Gastrocnemius medialis (tissue), 4 donors: ENCODE results near the gene VPS4A. TPM values are rescaled to one million over a fixed set of nuclear protein-coding genes. Genes with fewer than 3 reads are reported as not detected.
A peak's percentile ranks its signal among the peaks of the same experiment; 100 is the strongest.
"Not testable (repeated sequence)": the region's sequence is repeated elsewhere in the genome, so short reads cannot be mapped to it uniquely, and the experiment has no call there.

Experiments
- ATAC-seq, 2 donors: fragments of 150-250 bp; one replicate each; pipeline ENCODE4 v1.9.1; 2016
- DNase-seq, 2 donors: peaks; one replicate each; pipeline ENCODE4 v3.0.0-alpha.2; 2019
- H3K27ac ChIP-seq, 4 donors: fragments of 200-600 bp; sonication (generic); 1 replicate in 1 of 4; 2 replicates in 3 of 4; pipeline ENCODE4 v1.5.1; 2016 to 2018; ENCODE audit warnings: mild to moderate bottlenecking in 2 of 4, moderate library complexity in 1 of 4
- H3K27me3 ChIP-seq, 3 donors: fragments of 200-600 bp; sonication (generic) in 2 of 3; 1 replicate in 1 of 3; 2 replicates in 2 of 3; pipeline versions ENCODE4 v1.5.1 to v1.6.0; 2016 to 2019; ENCODE audit warnings: mild to moderate bottlenecking in 1 of 3, moderate library complexity in 1 of 3
- H3K36me3 ChIP-seq, 2 donors: fragments of 200-600 bp; sonication (generic) in 1 of 2; one replicate each; pipeline ENCODE4 v1.5.1; 2017 to 2018
- H3K4me1 ChIP-seq, 2 donors: fragments of 200-600 bp; sonication (generic) in 1 of 2; one replicate each; pipeline ENCODE4 v1.5.1; 2016 to 2017; ENCODE audit warnings: mild to moderate bottlenecking in 2 of 2
- H3K4me3 ChIP-seq, 4 donors: fragments of 200-600 bp; sonication (generic) in 3 of 4; 1 replicate in 1 of 4; 2 replicates in 3 of 4; pipeline ENCODE4 v1.5.1; 2016 to 2019; ENCODE audit warnings: mild to moderate bottlenecking in 2 of 4
- H3K9me3 ChIP-seq, 3 donors: fragments of 200-600 bp; sonication (generic) in 2 of 3; 1 replicate in 1 of 3; 2 replicates in 2 of 3; pipeline ENCODE4 v1.5.1; 2016 to 2019
- CTCF ChIP-seq, 5 experiments: fragments of 450-650 bp in 3 of 5; fragments of 200-600 bp in 2 of 5; sonication (generic) in 2 of 5; IDR thresholded peaks in 4 of 5; conservative IDR thresholded peaks in 1 of 5; 1 replicate in 4 of 5; 2 replicates in 1 of 5; pipeline ENCODE4 v1.5.1; 2016 to 2019; ENCODE audit warnings: antibody characterized with exemption in 5 of 5, mild to moderate bottlenecking in 3 of 5, moderate library complexity in 3 of 5
- POLR2A ChIP-seq, 2 donors: fragments of 450-650 bp; IDR thresholded peaks; one replicate each; pipeline ENCODE4 v1.6.1; 2017; ENCODE audit warnings: antibody characterized with exemption in 2 of 2, mild to moderate bottlenecking in 2 of 2, moderate library complexity in 2 of 2
- in situ Hi-C, 4 donors: fragments of 200-750 bp; cut with MboI; loops; one replicate each; pipeline versions ENCODE4 v1.15.0 to v1.8.0; 2017; ENCODE audit warnings: low sequenced_read_pairs in 4 of 4
- intact Hi-C: fragments of 100-400 bp; cut with DNase I; formaldehyde crosslinking; loops from one replicate; pipeline ENCODE4 v1.15.1; 2023; ENCODE audit warnings: low total_unique reads
- total RNA-seq, 4 donors: library from RNA; depleted of rRNA; stranded (reverse); fragments of >200 nt; gene quantifications; one replicate each; pipeline versions ENCODE4 v1.1.0 to v1.2.3, GENCODE V29; 2016

The VPS4A gene
- total RNA-seq, 4 donors from 2014 or later, result 53.3 to 112 (median 70.1) TPM

GRCh38 chr16:69277413-69277812 is 33.7 kb upstream of the VPS4A start:
- in situ Hi-C loops, result loop anchor here in 2 of 4 donors (25.0 kb wide), 2 partner anchors 115 to 740 kb away; partner anchors contain the start of gene ZFP90 (in 1 of the 2)
- Histone ChIP-seq H3K27me3 (no peaks in the 10 kb centered on the region), H3K4me1 (peaks cover 10 to 30% of the 10 kb centered on the region in 2 donors), H3K9me3 (no peaks in the 10 kb centered on the region), H3K4me3 (no peak overlapping the region), H3K36me3 (no peaks in the 10 kb centered on the region), H3K27ac (peak overlapping the region in 2 of 4 donors; percentile 12 to 25)
- TF ChIP-seq CTCF (IDR thresholded peaks at IDR 0.05 in 4 of 5, conservative IDR thresholded peaks at IDR 0.05 in 1 of 5), result no peak
- no peak for TF ChIP-seq POLR2A (IDR thresholded peaks at IDR 0.05)
- ATAC-seq (no peak), DNase-seq (no peak)
- intact Hi-C loops, result no loop called here

GRCh38 chr16:69283851-69284250 is 27.3 kb upstream of the VPS4A start:
- Histone ChIP-seq H3K4me1 (peaks cover 7 to 9% of the 10 kb centered on the region in 2 donors), H3K4me3 (no peak overlapping the region), H3K9me3 (no peaks in the 10 kb centered on the region), H3K27ac (peak overlapping the region in 1 of 4 donors; percentile 23), H3K36me3 (no peaks in the 10 kb centered on the region), H3K27me3 (no peaks in the 10 kb centered on the region)
- TF ChIP-seq POLR2A (IDR thresholded peaks at IDR 0.05) (no peak), CTCF (IDR thresholded peaks at IDR 0.05 in 4 of 5, conservative IDR thresholded peaks at IDR 0.05 in 1 of 5) (no peak)
- no peak for DNase-seq
- ATAC-seq, result no peak
- intact Hi-C loops, result no loop called here
- in situ Hi-C loops, result loop anchor here in 3 of 4 donors (10.0 to 25.0 kb wide), 3 partner anchors 122 to 747 kb away; partner anchors contain the start of gene ZFP90 (in 1 of the 3)

GRCh38 chr16:69285240-69285639 is 25.9 kb upstream of the VPS4A start:
- TF ChIP-seq CTCF (IDR thresholded peaks at IDR 0.05 in 4 of 5, conservative IDR thresholded peaks at IDR 0.05 in 1 of 5), result no peak
- no peak for TF ChIP-seq POLR2A (IDR thresholded peaks at IDR 0.05)
- H3K4me3 ChIP-seq, result no peak overlapping the region
- H3K9me3 ChIP-seq, result no peaks in the 10 kb centered on the region
- intact Hi-C loops, result loop anchor here (5.0 kb wide), 1 partner anchor 383 kb away; no protein-coding TSS in a partner anchor
- no peak overlapping the region for H3K27ac ChIP-seq
- ATAC-seq, result no peak
- H3K36me3 ChIP-seq, result no peaks in the 10 kb centered on the region
- DNase-seq, result no peak
- no peaks in the 10 kb centered on the region for H3K27me3 ChIP-seq
- in situ Hi-C loops, result loop anchor here (5.0 to 25.0 kb wide), 4 partner anchors 123 to 748 kb away; partner anchors contain the start of gene ZFP90 (in 1 of the 4)
- H3K4me1 ChIP-seq, result peaks cover 7 to 9% of the 10 kb centered on the region in 2 donors

GRCh38 chr16:69286941-69287713 is 24.0 kb upstream of the VPS4A start:
- peak; percentile 46 to 77 (median 69) for TF ChIP-seq CTCF (IDR thresholded peaks at IDR 0.05 in 4 of 5, conservative IDR thresholded peaks at IDR 0.05 in 1 of 5)
- TF ChIP-seq POLR2A (IDR thresholded peaks at IDR 0.05), result no peak
- Histone ChIP-seq H3K27me3 (no peaks in the 10 kb centered on the region), H3K27ac (peak overlapping the region; percentile 48 to 80 (median 70)), H3K9me3 (no peaks in the 10 kb centered on the region), H3K36me3 (no peaks in the 10 kb centered on the region), H3K4me3 (no peak overlapping the region), H3K4me1 (peaks cover 7 to 9% of the 10 kb centered on the region in 2 donors)
- in situ Hi-C loops, result loop anchor here (5.0 to 25.0 kb wide), 4 partner anchors 125 to 750 kb away; partner anchors contain the start of gene ZFP90 (in 1 of the 4)
- ATAC-seq (peak; percentile 97 to 98), DNase-seq (peak; percentile 76 to 93)
- intact Hi-C loops, result loop anchor here (1.0 to 5.0 kb wide), 3 partner anchors 100 to 385 kb away; partner anchors contain the start of gene SNTB2

- DNase-seq, H3K36me3 ChIP-seq, intact Hi-C loops, H3K4me3 ChIP-seq, H3K27me3 ChIP-seq, H3K27ac ChIP-seq, H3K4me1 ChIP-seq, ATAC-seq, H3K9me3 ChIP-seq: not testable (repeated sequence)
- in situ Hi-C loops, result loop anchor here in 2 of 4 donors (25.0 kb wide), 2 partner anchors 129 to 754 kb away; partner anchors contain the start of gene ZFP90 (in 1 of the 2)
Observed at GRCh38 chr16:69291657-69292056, 19.5 kb upstream of the VPS4A start.
